Measurements from ENCODE around the gene TDRD10. TPM values are rescaled to one million over a fixed set of nuclear protein-coding genes. Genes with fewer than 3 reads are reported as not detected.
"Not testable (repeated sequence)": the region's sequence is repeated elsewhere in the genome, so short reads cannot be mapped to it uniquely, and the experiment has no call there.

TDRD10 gene
- total and polyA plus RNA-seq, 7 donors = 0.50 to 2.3 (median 0.84) TPM

- no peak for DNase-seq
- Histone ChIP-seq H3K9me3 (no peaks in the 10 kb centered on the region), H3K4me1 (no peaks in the 10 kb centered on the region), H3K4me3 (no peak overlapping the region), H3K27me3 (ENCODE audit: insufficient read depth in 3 of 3, low read length in 2 of 3) (peaks cover 0 to 17% (median 0%) of the 10 kb centered on the region in 3 donors), H3K36me3 (ENCODE audit: insufficient read depth in 1 of 2, low read depth in 1 of 2) (no peaks in the 10 kb centered on the region), H3K27ac (no peak overlapping the region)
- no peak for TF ChIP-seq CTCF (IDR thresholded peaks at IDR 0.05)
- no peak for ATAC-seq
- WGBS, 3 donors = 43 to 61% (median 47%) methylated on average over 3 of the region's 3 CpGs
- intact Hi-C loops (cut with DNase I) = loop anchor here in 1 of 2 donors (5.0 kb wide), 1 partner anchor 33 kb away; no protein-coding TSS in a partner anchor
Measured at GRCh38 chr1:154520333-154520732, 18.3 kb downstream of the TDRD10 start.

- Histone ChIP-seq H3K4me3 (no peak overlapping the region), H3K36me3 (ENCODE audit: insufficient read depth in 1 of 2, low read depth in 1 of 2) (no peaks in the 10 kb centered on the region), H3K4me1 (no peaks in the 10 kb centered on the region), H3K9me3 (no peaks in the 10 kb centered on the region), H3K27ac (no peak overlapping the region), H3K27me3 (ENCODE audit: insufficient read depth in 3 of 3, low read length in 2 of 3) (peaks cover 0 to 17% (median 0%) of the 10 kb centered on the region in 3 donors)
- ATAC-seq (no peak), DNase-seq (no peak)
- no peak for TF ChIP-seq CTCF (IDR thresholded peaks at IDR 0.05)
- 45 to 50% (median 48%) methylated on average over 3 of the region's 3 CpGs for WGBS, 3 donors
- intact Hi-C loops (cut with DNase I) = loop anchor here in 1 of 2 donors (5.0 kb wide), 1 partner anchor 34 kb away; no protein-coding TSS in a partner anchor
Measured at GRCh38 chr1:154521695-154522094, 19.7 kb downstream of the TDRD10 start.

- no peak for TF ChIP-seq CTCF (IDR thresholded peaks at IDR 0.05)
- Histone ChIP-seq H3K27me3 (ENCODE audit: insufficient read depth in 3 of 3, low read length in 2 of 3) (peaks cover 0 to 7% (median 0%) of the 10 kb centered on the region in 3 donors), H3K4me3 (no peak overlapping the region), H3K27ac (no peak overlapping the region), H3K9me3 (no peaks in the 10 kb centered on the region), H3K4me1 (no peaks in the 10 kb centered on the region), H3K36me3 (ENCODE audit: insufficient read depth in 1 of 2, low read depth in 1 of 2) (no peaks in the 10 kb centered on the region)
- ATAC-seq = no peak
- no peak for DNase-seq
- intact Hi-C loops (cut with DNase I) = loop anchor here in 1 of 2 donors (5.0 kb wide), 1 partner anchor 38 kb away; no protein-coding TSS in a partner anchor
Measured at GRCh38 chr1:154524881-154525280, 22.9 kb downstream of the TDRD10 start.

- 61 to 70% (median 64%) methylated on average over 6 of the region's 6 CpGs for WGBS, 3 donors
- Histone ChIP-seq H3K36me3 (ENCODE audit: insufficient read depth in 1 of 2, low read depth in 1 of 2) (no peaks in the 10 kb centered on the region), H3K27me3 (ENCODE audit: insufficient read depth in 3 of 3, low read length in 2 of 3) (peaks cover 0 to 7% (median 0%) of the 10 kb centered on the region in 3 donors), H3K9me3 (no peaks in the 10 kb centered on the region), H3K27ac (no peak overlapping the region), H3K4me1 (no peaks in the 10 kb centered on the region), H3K4me3 (no peak overlapping the region)
- DNase-seq (no peak), ATAC-seq (no peak)
- no peak for TF ChIP-seq CTCF (IDR thresholded peaks at IDR 0.05)
- intact Hi-C loops (cut with DNase I) = no loop called here
Measured at GRCh38 chr1:154527192-154527591, 25.2 kb downstream of the TDRD10 start.

- 92 to 98% (median 97%) methylated on average over 6 of the region's 6 CpGs for WGBS, 3 donors
- intact Hi-C loops (cut with DNase I) = no loop called here
- DNase-seq = no peak
- Histone ChIP-seq H3K27ac (no peak overlapping the region), H3K36me3 (ENCODE audit: insufficient read depth in 1 of 2, low read depth in 1 of 2) (no peaks in the 10 kb centered on the region), H3K27me3 (ENCODE audit: insufficient read depth in 3 of 3, low read length in 2 of 3) (no peaks in the 10 kb centered on the region), H3K4me3 (no peak overlapping the region), H3K4me1 (no peaks in the 10 kb centered on the region), H3K9me3 (no peaks in the 10 kb centered on the region)
- TF ChIP-seq CTCF (IDR thresholded peaks at IDR 0.05) = no peak
- no peak for ATAC-seq
Measured at GRCh38 chr1:154529308-154529707, 27.3 kb downstream of the TDRD10 start.

- ATAC-seq; H3K36me3 ChIP-seq (ENCODE audit: insufficient read depth in 1 of 2, low read depth in 1 of 2); H3K4me3 ChIP-seq; H3K4me1 ChIP-seq; H3K27me3 ChIP-seq (ENCODE audit: insufficient read depth in 3 of 3, low read length in 2 of 3); H3K9me3 ChIP-seq; H3K27ac ChIP-seq; DNase-seq; intact Hi-C loops (cut with DNase I): not testable (repeated sequence)
- 94 to 96% (median 95%) methylated on average over 12 to 13 of the region's 13 CpGs for WGBS, 3 donors
Measured at GRCh38 chr1:154531950-154532349, 29.9 kb downstream of the TDRD10 start.

Data from psoas muscle (tissue), 8 donors.